SK-N-SH (cell line): ENCODE results near the gene ACD. TPM values are rescaled to one million over a fixed set of nuclear protein-coding genes. Genes with fewer than 3 reads are reported as not detected.

Experiments used
- CTCF ChIA-PET: fragments of 300-600, 350-600 bp; formaldehyde crosslinking; extraction: SDS; loops from one replicate; lab custom pipeline; 2021; lab: Yijun Ruan, JAX
- POLR2A ChIA-PET: fragments of 350-600 bp; sonication (Branson Sonifier 250); formaldehyde crosslinking; extraction: SDS; loops from one replicate; lab custom pipeline; 2020; ENCODE audit warnings: antibody characterized with exemption, inconsistent platforms; lab: Yijun Ruan, JAX
- DNase-seq: peaks from one replicate; pipeline ENCODE4 v3.0.0; 2012
- H2AFZ ChIP-seq: fragments of 200-600 bp; sonication (generic); 2 replicates; pipeline ENCODE4 v1.8.1; 2016; ENCODE audit warnings: antibody characterized with exemption, mild to moderate bottlenecking, low read depth
- H3F3A ChIP-seq: fragments of 200-600 bp; sonication (generic); replicated peaks from 2 replicates; pipeline ENCODE3; 2016; ENCODE audit warnings: antibody characterized with exemption, mild to moderate bottlenecking; ENCODE audit not compliant: insufficient read depth
- H3K27ac ChIP-seq, 2 experiments: fragments of 200-500 bp in 1 of 2; fragments of 200-600 bp in 1 of 2; sonication (Bioruptor generic) in 1 of 2; sonication (generic), shearing (Covaris generic) in 1 of 2; 2 replicates each; pipeline versions ENCODE4 v1.5.1 to v1.6.1; 2014 to 2016; ENCODE audit warnings: low read depth in 2 of 2, inconsistent platforms in 1 of 2, low read length in 1 of 2, mild to moderate bottlenecking in 1 of 2, mixed read lengths in 1 of 2
- H3K27me3 ChIP-seq: fragments of 200-600 bp; sonication (generic), shearing (Covaris generic); 2 replicates; pipeline ENCODE4 v1.6.1; 2016; ENCODE audit warnings: mixed run types; ENCODE audit not compliant: insufficient read depth
- H3K36me3 ChIP-seq, 2 experiments: fragments of 200-500 bp in 1 of 2; fragments of 200-600 bp in 1 of 2; sonication (Bioruptor generic) in 1 of 2; sonication (generic) in 1 of 2; replicated peaks in 1 of 2; 2 replicates each; pipeline versions ENCODE3 to v1.5.1; 2014 to 2016; ENCODE audit warnings: low read length in 1 of 2, mild to moderate bottlenecking in 1 of 2; ENCODE audit not compliant: insufficient read depth in 2 of 2, control insufficient read depth in 1 of 2
- H3K4me1 ChIP-seq, 2 experiments: fragments of 200-500 bp in 1 of 2; fragments of 200-600 bp in 1 of 2; sonication (Bioruptor generic) in 1 of 2; sonication (generic), shearing (Covaris generic) in 1 of 2; 2 replicates each; pipeline versions ENCODE4 v1.5.1 to v1.6.1; 2014 to 2016; ENCODE audit warnings: low read depth in 1 of 2, low read length in 1 of 2, mixed run types in 1 of 2; ENCODE audit not compliant: insufficient read depth in 2 of 2, control insufficient read depth in 1 of 2
- H3K4me2 ChIP-seq: fragments of 200-600 bp; sonication (generic), shearing (Covaris generic); 2 replicates; pipeline ENCODE4 v1.6.1; 2017; ENCODE audit warnings: mixed run types
- H3K4me3 ChIP-seq, 2 experiments: fragments of 200-500 bp in 1 of 2; fragments of 200-600 bp in 1 of 2; sonication (Bioruptor generic) in 1 of 2; sonication (generic), shearing (Covaris generic) in 1 of 2; 2 replicates each; pipeline versions ENCODE4 v1.5.1 to v1.8.1; 2014 to 2016; ENCODE audit warnings: low read depth in 2 of 2, inconsistent platforms in 1 of 2, low read length in 1 of 2, mild to moderate bottlenecking in 1 of 2, mixed read lengths in 1 of 2, moderate library complexity in 1 of 2
- H3K79me2 ChIP-seq: fragments of 200-600 bp; sonication (generic); 2 replicates; pipeline ENCODE4 v1.8.1; 2017; ENCODE audit warnings: mild to moderate bottlenecking; ENCODE audit not compliant: insufficient read depth
- H3K9ac ChIP-seq: fragments of 200-600 bp; sonication (generic); 2 replicates; pipeline ENCODE4 v1.6.1; 2017; ENCODE audit warnings: mixed run types
- H3K9me2 ChIP-seq: fragments of 200-600 bp; sonication (generic); 2 replicates; pipeline ENCODE4 v1.6.1; 2017; ENCODE audit warnings: mixed run types
- H3K9me3 ChIP-seq: fragments of 200-600 bp; sonication (generic); 2 replicates; pipeline ENCODE4 v1.6.1; 2017; ENCODE audit warnings: mixed run types, mild to moderate bottlenecking, moderate library complexity
- H4K20me1 ChIP-seq: fragments of 200-600 bp; sonication (generic); 2 replicates; pipeline ENCODE4 v1.6.1; 2017; ENCODE audit warnings: mild to moderate bottlenecking, mixed run types; ENCODE audit not compliant: insufficient read depth
- EP300 ChIP-seq, 2 experiments: IDR thresholded peaks; 2 replicates each; pipeline versions ENCODE4 v1.4.0 to v1.6.1; 2012; ENCODE audit warnings: borderline replicate concordance in 1 of 2, low read depth in 1 of 2, low read length in 1 of 2
- EZH2phosphoT487 ChIP-seq: fragments of 200-600 bp; sonication (generic); IDR thresholded peaks from 2 replicates; pipeline ENCODE4 v1.6.1; 2017; ENCODE audit warnings: low read depth, mixed run types, mild to moderate bottlenecking, antibody characterized with exemption, moderate library complexity, borderline replicate concordance
- FOSL2 ChIP-seq: IDR thresholded peaks from 2 replicates; pipeline ENCODE4 v1.4.0; 2012; ENCODE audit warnings: low read depth, mild to moderate bottlenecking, moderate library complexity, borderline replicate concordance
- FOXJ3 ChIP-seq: sonication (generic); formaldehyde crosslinking; IDR thresholded peaks from 2 replicates; pipeline ENCODE4 v1.5.1; 2020; ENCODE audit warnings: mild to moderate bottlenecking, missing genetic modification reagents
- FOXM1 ChIP-seq: IDR thresholded peaks from 2 replicates; pipeline ENCODE4 v1.4.0; 2012; ENCODE audit warnings: low read depth, mild to moderate bottlenecking
- GABPA ChIP-seq: IDR thresholded peaks from 2 replicates; pipeline ENCODE4 v1.4.0; 2012; ENCODE audit warnings: low read depth, mild to moderate bottlenecking
- IRF3 ChIP-seq: fragments of 150-350 bp; IDR thresholded peaks from 2 replicates; pipeline ENCODE4 v1.6.1; 2016; ENCODE audit warnings: mild to moderate bottlenecking, low read depth, low read length
- MEF2A ChIP-seq: IDR thresholded peaks from 2 replicates; pipeline ENCODE4 v1.4.0; 2012; ENCODE audit warnings: low read depth, borderline replicate concordance
- NFIC ChIP-seq: IDR thresholded peaks from 2 replicates; pipeline ENCODE4 v1.4.0; 2012; ENCODE audit warnings: borderline replicate concordance
- NRF1 ChIP-seq: IDR thresholded peaks from 2 replicates; pipeline ENCODE4 v1.6.1; 2012; ENCODE audit warnings: low read depth, mild to moderate bottlenecking, low read length
- RCOR1 ChIP-seq: fragments of 150-350 bp; IDR thresholded peaks from 2 replicates; pipeline ENCODE4 v1.6.1; 2017; ENCODE audit warnings: antibody characterized with exemption, low read length
- RFX5 ChIP-seq: IDR thresholded peaks from 2 replicates; pipeline ENCODE4 v1.6.1; 2012; ENCODE audit warnings: mild to moderate bottlenecking, improper control_type of control experiment, low read length
- RXRA ChIP-seq: IDR thresholded peaks from 2 replicates; pipeline ENCODE4 v1.4.0; 2012; ENCODE audit warnings: low read depth, mild to moderate bottlenecking, borderline replicate concordance
- SIN3A ChIP-seq: IDR thresholded peaks from 2 replicates; pipeline ENCODE4 v1.6.1; 2012; ENCODE audit warnings: low read depth, mild to moderate bottlenecking, low read length, moderate library complexity, borderline replicate concordance
- TAF1 ChIP-seq: IDR thresholded peaks from 2 replicates; pipeline ENCODE4 v1.6.1; 2012; ENCODE audit warnings: low read depth, mild to moderate bottlenecking, low read length, moderate library complexity, borderline replicate concordance
- TEAD4 ChIP-seq: IDR thresholded peaks from 2 replicates; pipeline ENCODE4 v1.4.0; 2012; ENCODE audit warnings: mild to moderate bottlenecking, borderline replicate concordance; ENCODE audit not compliant: insufficient read depth
- USF1 ChIP-seq: IDR thresholded peaks from 2 replicates; pipeline ENCODE4 v1.4.0; 2012; ENCODE audit warnings: low read depth, borderline replicate concordance
- YY1 ChIP-seq: IDR thresholded peaks from 2 replicates; pipeline ENCODE4 v1.4.0; 2012; ENCODE audit warnings: low read depth, mild to moderate bottlenecking
- ZBTB33 ChIP-seq: IDR thresholded peaks from 2 replicates; pipeline ENCODE4 v1.4.0; 2012; ENCODE audit warnings: low read depth, borderline replicate concordance
- WGBS: methylation state at CpG from one replicate; pipeline ENCODE4 v1.1.6; 2017; ENCODE audit warnings: low lambda C conversion rate; 5-methylcytosine and 5-hydroxymethylcytosine counted together
- polyA plus RNA-seq, 3 experiments: library from polyadenylated mRNA; depleted of rRNA; stranded (reverse); fragments of >200 nt; gene quantifications; 2 replicates each; pipeline ENCODE4 v1.2.3, GENCODE V29; 2012

ACD gene
- polyA plus RNA-seq, 1 of the 3 experiments (the other 2 are of a cell fraction), result 37.8 TPM

- no peak for TF ChIP-seq MEF2A
- no peak for TF ChIP-seq FOXJ3
- TF ChIP-seq TEAD4, result no peak
- no peak for TF ChIP-seq RCOR1
- no peak for TF ChIP-seq SIN3A
Measured at GRCh38 chr16:67676939-67677338, 16.9 kb upstream of the ACD start (continued).

- no peaks in the 10 kb centered on the region for H3K79me2 ChIP-seq
- TF ChIP-seq ZBTB33, result no peak
- no peak for TF ChIP-seq GABPA
- no peak for TF ChIP-seq USF1
- TF ChIP-seq EP300 (IDR thresholded peaks at IDR 0.05; ENCODE audit: borderline replicate concordance in 1 of 2, low read depth in 1 of 2, low read length in 1 of 2), result no peak
- TF ChIP-seq FOSL2, result no peak
- TF ChIP-seq EZH2phosphoT487, result no peak
- no peak for TF ChIP-seq MEF2A
- TF ChIP-seq YY1, result no peak
- no peak overlapping the region for H2AFZ ChIP-seq
- ChIA-PET POLR2A (no interaction called here), CTCF (interaction anchor here (1.0 to 1.3 kb wide), 3 partner anchors 8 to 155 kb away, joined by 3 to 6 read pairs (median 3); no protein-coding TSS in a partner anchor)
- H3K4me3 ChIP-seq, result no peak overlapping the region
- 95% methylated on average over 4 of the region's 4 CpGs for WGBS
- no peaks in the 10 kb centered on the region for H4K20me1 ChIP-seq
- H3K27ac ChIP-seq, result no peak overlapping the region
- H3K27me3 ChIP-seq, result no peaks in the 10 kb centered on the region
- H3K4me2 ChIP-seq, result no peak overlapping the region
- no peaks in the 10 kb centered on the region for H3F3A ChIP-seq
- H3K4me1 ChIP-seq, result peaks cover 15 to 26% of the 10 kb centered on the region in 2 experiments; a peak in 2 of 4 replicates
- peaks cover 5 to 10% of the 10 kb centered on the region in 2 experiments for H3K36me3 ChIP-seq
- H3K9me3 ChIP-seq, result no peaks in the 10 kb centered on the region
- H3K9me2 ChIP-seq, result no peaks in the 10 kb centered on the region
- no peak overlapping the region for H3K9ac ChIP-seq
- no peak for DNase-seq
Measured at GRCh38 chr16:67676516-67676915, 16.5 kb upstream of the ACD start.

- Histone ChIP-seq H3K4me1 (peaks cover 15 to 26% of the 10 kb centered on the region in 2 experiments; a peak in 2 of 4 replicates), H3F3A (no peaks in the 10 kb centered on the region), H3K27me3 (no peaks in the 10 kb centered on the region), H3K4me2 (no peak overlapping the region)
- TF ChIP-seq EZH2phosphoT487 (no peak), NFIC (no peak), ZBTB33 (no peak), IRF3 (no peak), FOXM1 (no peak), NRF1 (no peak), RXRA (no peak), FOXJ3 (no peak), TAF1 (no peak), RFX5 (no peak)
- TF ChIP-seq, all 33 proteins: peak for 0
- no peak overlapping the region for H3K4me3 ChIP-seq
- no peak overlapping the region for H3K9ac ChIP-seq
- no peaks in the 10 kb centered on the region for H4K20me1 ChIP-seq
- POLR2A ChIA-PET, result interaction anchor here (0.5 kb wide), 1 partner anchor 262 kb away, joined by 3 read pairs; no protein-coding TSS in a partner anchor
- DNase-seq, result no peak
- 96% methylated on average over 7 of the region's 7 CpGs for WGBS
- H3K9me2 ChIP-seq, result no peaks in the 10 kb centered on the region
- H2AFZ ChIP-seq, result no peak overlapping the region
- peaks cover 5 to 10% of the 10 kb centered on the region in 2 experiments for H3K36me3 ChIP-seq
- H3K27ac ChIP-seq, result no peak overlapping the region
- CTCF ChIA-PET, result interaction anchor here (1.3 kb wide), 1 partner anchor 155 kb away, joined by 6 read pairs; no protein-coding TSS in a partner anchor
- no peaks in the 10 kb centered on the region for H3K79me2 ChIP-seq
- no peaks in the 10 kb centered on the region for H3K9me3 ChIP-seq
Measured at GRCh38 chr16:67675999-67676398, 15.9 kb upstream of the ACD start.
